Endothelial cell of umbilical vein (primary cell): Measurements from ENCODE around the gene CCDC120. TPM values are rescaled to one million over a fixed set of nuclear protein-coding genes. Genes with fewer than 3 reads are reported as not detected.

Source experiments
- BruUV-seq: library from RNA; stranded (reverse); fragments of 400-500 nt; replicated peaks from 2 replicates; lab custom pipeline; 2021; lab: Mats Ljungman, UMichigan
- CTCF ChIA-PET: fragments of 300-600, 350-600 bp; sonication (Branson Sonifier 250); formaldehyde crosslinking; loops from one replicate; lab custom pipeline; 2021; ENCODE audit warnings: antibody characterized with exemption, inconsistent platforms; lab: Charles Lee
- POLR2A ChIA-PET: fragments of 300-600, 350-600 bp; sonication (Branson Sonifier 250); formaldehyde crosslinking; loops from one replicate; lab custom pipeline; 2021; ENCODE audit warnings: antibody characterized with exemption, inconsistent platforms; lab: Charles Lee
- DNase-seq: peaks from one replicate; pipeline ENCODE4 v3.0.0-alpha.2; 2011; ENCODE audit warnings: low read depth, low spot score
- FAIRE-seq: peaks from 2 replicates; lab custom pipeline; 2011; peaks lifted over from hg19 to GRCh38; lab: Jason Lieb, UNC
- H2AFZ ChIP-seq: 2 replicates; pipeline ENCODE4 v1.6.0; 2012; ENCODE audit warnings: low read depth, low read length, control low read depth, inconsistent platforms
- H3K27ac ChIP-seq: 2 replicates; pipeline ENCODE4 v1.5.1; 2011; ENCODE audit warnings: low read depth, mild to moderate bottlenecking, control low read depth, low read length, moderate library complexity; ENCODE audit not compliant: insufficient read depth
- H3K27me3 ChIP-seq, 2 experiments: 2 replicates each; pipeline versions ENCODE4 v1.6.0 to v1.6.1; 2011; ENCODE audit warnings: low read length in 2 of 2, mixed read lengths in 1 of 2; ENCODE audit not compliant: control insufficient read depth in 2 of 2, insufficient read depth in 2 of 2
- H3K36me3 ChIP-seq, 2 experiments: 2 replicates in 1 of 2; 3 replicates in 1 of 2; pipeline ENCODE4 v1.5.1; 2011; ENCODE audit warnings: low read length in 2 of 2, mild to moderate bottlenecking in 1 of 2, moderate library complexity in 1 of 2; ENCODE audit not compliant: control insufficient read depth in 2 of 2, insufficient read depth in 2 of 2; ENCODE audit errors: extremely low read depth in 1 of 2
- H3K4me1 ChIP-seq: 3 replicates; pipeline ENCODE4 v1.5.1; 2011; ENCODE audit warnings: mild to moderate bottlenecking, low read length; ENCODE audit not compliant: control insufficient read depth, insufficient read depth; ENCODE audit errors: extremely low read depth
- H3K4me2 ChIP-seq: 2 replicates; pipeline ENCODE4 v1.6.1; 2011; ENCODE audit warnings: low read length, control low read depth, mixed read lengths; ENCODE audit not compliant: insufficient read depth
- H3K4me3 ChIP-seq, 3 experiments: fragments of 200-600 bp in 1 of 3; sonication (generic), shearing (Covaris generic) in 1 of 3; replicated peaks in 1 of 3; 2 replicates each; pipeline ENCODE4 v1.5.1; 2011 to 2016; ENCODE audit warnings: control low read depth in 3 of 3, low read length in 3 of 3, mild to moderate bottlenecking in 2 of 3, inconsistent platforms in 1 of 3, low read depth in 1 of 3, moderate library complexity in 1 of 3; ENCODE audit not compliant: insufficient read depth in 1 of 3
- H3K79me2 ChIP-seq: 2 replicates; pipeline ENCODE4 v1.6.0; 2012; ENCODE audit warnings: low read length, inconsistent platforms; ENCODE audit not compliant: control insufficient read depth, insufficient read depth
- H3K9ac ChIP-seq: replicated peaks from 2 replicates; pipeline ENCODE3; 2011; ENCODE audit warnings: low read length, control low read depth; ENCODE audit not compliant: insufficient read depth; ENCODE audit errors: extremely low read depth
- H3K9me1 ChIP-seq: replicated peaks from 3 replicates; pipeline ENCODE4 v1.6.0; 2011; ENCODE audit warnings: mild to moderate bottlenecking, low read length; ENCODE audit not compliant: control insufficient read depth, insufficient read depth; ENCODE audit errors: extremely low read depth
- H3K9me3 ChIP-seq: replicated peaks from 2 replicates; pipeline ENCODE4 v1.5.1; 2012; ENCODE audit warnings: low read length, inconsistent platforms; ENCODE audit not compliant: control insufficient read depth, insufficient read depth
- H4K20me1 ChIP-seq: replicated peaks from 2 replicates; pipeline ENCODE3; 2011; ENCODE audit warnings: mild to moderate bottlenecking, low read length; ENCODE audit not compliant: control insufficient read depth, insufficient read depth; ENCODE audit errors: extremely low read depth
- EZH2 ChIP-seq: IDR thresholded peaks from 2 replicates; pipeline ENCODE4 v1.6.1; 2012; ENCODE audit warnings: borderline replicate concordance, low read depth, mild to moderate bottlenecking, moderate library complexity, low read length, inconsistent platforms; ENCODE audit not compliant: severe bottlenecking
- GATA2 ChIP-seq: IDR thresholded peaks from 2 replicates; pipeline ENCODE4 v1.7.0; 2011; ENCODE audit warnings: low read depth, mild to moderate bottlenecking, moderate library complexity, mixed read lengths, low read length; ENCODE audit not compliant: insufficient read length, insufficient read depth
- JUN ChIP-seq: IDR thresholded peaks from 2 replicates; pipeline ENCODE4 v1.6.1; 2011; ENCODE audit warnings: borderline replicate concordance, low read depth; ENCODE audit not compliant: insufficient read length, insufficient read depth
- POLR2AphosphoS5 ChIP-seq: IDR thresholded peaks from 2 replicates; pipeline ENCODE4 v1.6.1; 2012; ENCODE audit warnings: low read depth, mild to moderate bottlenecking, control low read depth, low read length, moderate library complexity; ENCODE audit not compliant: insufficient read depth
- dilution Hi-C: fragments of 300-500 bp; cut with MboI; formaldehyde crosslinking; loops from one replicate; pipeline ENCODE4 v1.15.0; 2019; ENCODE audit warnings: low sequenced_read_pairs; ENCODE audit not compliant: extremely low pct_ligation_motif_present
- intact Hi-C: fragments of 100-400 bp; cut with micrococcal nuclease; formaldehyde crosslinking; loops from one replicate; pipeline ENCODE4 v1.10.0; 2022
- polyA plus RNA-seq, 4 experiments: library from polyadenylated mRNA; depleted of rRNA in 3 of 4; stranded (reverse) in 3 of 4; unstranded in 1 of 4; fragments of >200 nt; gene quantifications; 2 replicates each; pipeline versions ENCODE4 v1.2.1 to v1.2.3, GENCODE V29; 2011 to 2012; ENCODE audit warnings: missing spikeins in 1 of 4
- total RNA-seq: library from RNA; stranded (reverse); gene quantifications from 2 replicates; pipeline ENCODE4 v1.2.3, GENCODE V29; 2021
- TF ChIP-seq, protein P1 (sequence below), 2 donors: IDR thresholded peaks; 1 replicate in 1 of 2; 2 replicates in 1 of 2; pipeline ENCODE4 v1.5.1; 2011; ENCODE audit warnings: low read length in 2 of 2, mild to moderate bottlenecking in 2 of 2, moderate library complexity in 2 of 2, control low read depth in 1 of 2, inconsistent platforms in 1 of 2, low read depth in 1 of 2; ENCODE audit not compliant: insufficient read depth in 1 of 2; ENCODE audit errors: extremely low read depth in 1 of 2
- TF ChIP-seq, protein P2 (sequence below): IDR thresholded peaks from 2 replicates; pipeline ENCODE4 v1.6.1; 2011; ENCODE audit not compliant: insufficient read depth, insufficient read length

The CCDC120 gene
- total and polyA plus RNA-seq, 2 donors (not counting 3 experiments of a cell fraction or from before 2014, with no cell fraction given), result 2.8 to 5.7 TPM

- no peak for TF ChIP-seq EZH2
- no peak for TF ChIP-seq GATA2
- TF ChIP-seq POLR2AphosphoS5, result no peak
- no peak for TF ChIP-seq JUN
- TF ChIP-seq, protein P1, sequence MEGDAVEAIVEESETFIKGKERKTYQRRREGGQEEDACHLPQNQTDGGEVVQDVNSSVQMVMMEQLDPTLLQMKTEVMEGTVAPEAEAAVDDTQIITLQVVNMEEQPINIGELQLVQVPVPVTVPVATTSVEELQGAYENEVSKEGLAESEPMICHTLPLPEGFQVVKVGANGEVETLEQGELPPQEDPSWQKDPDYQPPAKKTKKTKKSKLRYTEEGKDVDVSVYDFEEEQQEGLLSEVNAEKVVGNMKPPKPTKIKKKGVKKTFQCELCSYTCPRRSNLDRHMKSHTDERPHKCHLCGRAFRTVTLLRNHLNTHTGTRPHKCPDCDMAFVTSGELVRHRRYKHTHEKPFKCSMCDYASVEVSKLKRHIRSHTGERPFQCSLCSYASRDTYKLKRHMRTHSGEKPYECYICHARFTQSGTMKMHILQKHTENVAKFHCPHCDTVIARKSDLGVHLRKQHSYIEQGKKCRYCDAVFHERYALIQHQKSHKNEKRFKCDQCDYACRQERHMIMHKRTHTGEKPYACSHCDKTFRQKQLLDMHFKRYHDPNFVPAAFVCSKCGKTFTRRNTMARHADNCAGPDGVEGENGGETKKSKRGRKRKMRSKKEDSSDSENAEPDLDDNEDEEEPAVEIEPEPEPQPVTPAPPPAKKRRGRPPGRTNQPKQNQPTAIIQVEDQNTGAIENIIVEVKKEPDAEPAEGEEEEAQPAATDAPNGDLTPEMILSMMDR (IDR thresholded peaks at IDR 0.05; ENCODE audit: extremely low read depth in 1 of 2, insufficient read depth in 1 of 2, low read depth in 1 of 2, low read length in 2 of 2), result no peak
- TF ChIP-seq, protein P2, sequence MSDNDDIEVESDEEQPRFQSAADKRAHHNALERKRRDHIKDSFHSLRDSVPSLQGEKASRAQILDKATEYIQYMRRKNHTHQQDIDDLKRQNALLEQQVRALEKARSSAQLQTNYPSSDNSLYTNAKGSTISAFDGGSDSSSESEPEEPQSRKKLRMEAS, result no peak
- no TSS peak for BruUV-seq
- FAIRE-seq (no peak), DNase-seq (no peak)
- no peaks in the 10 kb centered on the region for H3K79me2 ChIP-seq
- H3K27ac ChIP-seq, result no peak overlapping the region
- POLR2A ChIA-PET, result no interaction called here
- no peak overlapping the region for H3K4me3 ChIP-seq
- dilution Hi-C loops, result no loop called here
- H2AFZ ChIP-seq, result no peak overlapping the region
- H3K9me1 ChIP-seq, result no peaks in the 10 kb centered on the region
- no peaks in the 10 kb centered on the region for H3K4me1 ChIP-seq
- H3K27me3 ChIP-seq, result no peaks in the 10 kb centered on the region
- CTCF ChIA-PET, result no interaction called here
- H3K36me3 ChIP-seq, result peaks cover 0 to 28% of the 10 kb centered on the region in 2 experiments
- no peaks in the 10 kb centered on the region for H3K9me3 ChIP-seq
- intact Hi-C loops, result no loop called here
- H3K4me2 ChIP-seq, result no peak overlapping the region
- no peaks in the 10 kb centered on the region for H4K20me1 ChIP-seq
- no peak overlapping the region for H3K9ac ChIP-seq
These were observed 57.3 kb downstream of the CCDC120 start for GRCh38 chrX:49116076-49116475.
